Right lung (tissue), 5 donors: Measurements from ENCODE around the gene DNAL1. TPM values are rescaled to one million over a fixed set of nuclear protein-coding genes. Genes with fewer than 3 reads are reported as not detected.
"Not testable (repeated sequence)": the region's sequence is repeated elsewhere in the genome, so short reads cannot be mapped to it uniquely, and the experiment has no call there.

Experiments
- DNase-seq, 2 donors: peaks; one replicate each; pipeline ENCODE4 v3.0.0-alpha.2; 2013
- polyA plus RNA-seq, 5 donors: library from polyadenylated mRNA; unstranded; fragments of 120-200 nt; gene quantifications; one replicate each; pipeline versions ENCODE4 v1.2.1 to v1.2.3, GENCODE V29; 2013; ENCODE audit warnings: inconsistent platforms in 1 of 5, low replicate concordance in 1 of 5; ENCODE audit not compliant: insufficient read length in 5 of 5, insufficient read depth in 1 of 5

DNAL1 gene
- polyA plus RNA-seq, 5 donors: 11.8 to 24.9 (median 19.0) TPM

DNA sequence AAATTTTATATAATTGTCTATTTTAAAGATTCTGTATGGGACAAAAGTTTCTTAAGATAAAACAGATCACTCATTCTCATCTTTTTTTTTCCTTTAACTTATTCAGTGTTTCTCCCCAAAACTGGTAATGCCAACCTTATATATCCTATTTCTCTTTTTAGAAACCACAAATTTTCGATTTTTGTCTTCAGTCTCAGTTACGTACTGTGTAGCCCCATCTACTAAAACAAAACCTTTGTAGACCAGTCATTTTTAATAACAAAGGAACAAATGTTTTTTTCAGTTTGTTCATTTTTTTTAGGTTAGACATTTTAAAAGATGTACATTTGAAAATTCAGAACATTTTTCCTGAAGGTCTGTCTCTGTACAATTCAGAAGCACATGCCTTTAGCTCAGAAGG, 51.2 kb downstream of the DNAL1 start:
- no peak for DNase-seq

- no peak for DNase-seq
Observed at GRCh38 chr14:73696466-73697400, 51.9 kb downstream of the DNAL1 start.

DNA sequence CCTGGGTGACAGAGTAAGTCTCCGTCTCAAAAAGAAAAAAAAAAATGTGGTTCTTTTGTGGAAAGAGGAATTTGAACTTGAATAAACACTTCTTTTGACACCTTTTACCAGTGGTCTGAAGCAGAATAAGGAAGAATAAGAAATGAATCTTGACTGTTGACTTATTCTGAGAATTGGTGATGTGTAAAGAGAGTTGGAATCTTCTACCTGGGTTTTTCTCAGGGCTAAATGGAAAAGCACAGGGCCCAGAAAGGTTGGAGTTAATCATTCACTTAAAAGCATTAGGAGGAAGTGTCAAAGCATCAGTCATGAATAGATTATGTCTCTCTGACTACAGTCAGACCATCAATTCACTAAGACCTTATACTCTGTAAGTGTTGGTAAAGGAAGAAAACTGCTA, 55.5 kb downstream of the DNAL1 start:
- no peak for DNase-seq

GRCh38 chr14:73708076-73708475, 63.3 kb downstream of the DNAL1 start:
- not testable (repeated sequence) for DNase-seq

- DNase-seq: no peak
Observed at GRCh38 chr14:73709904-73710469, 65.2 kb downstream of the DNAL1 start.

GRCh38 chr14:73710737-73711136, 66.0 kb downstream of the DNAL1 start:
- DNase-seq: no peak

- no peak for DNase-seq
Observed at GRCh38 chr14:73712071-73712506, 67.3 kb downstream of the DNAL1 start.

DNA sequence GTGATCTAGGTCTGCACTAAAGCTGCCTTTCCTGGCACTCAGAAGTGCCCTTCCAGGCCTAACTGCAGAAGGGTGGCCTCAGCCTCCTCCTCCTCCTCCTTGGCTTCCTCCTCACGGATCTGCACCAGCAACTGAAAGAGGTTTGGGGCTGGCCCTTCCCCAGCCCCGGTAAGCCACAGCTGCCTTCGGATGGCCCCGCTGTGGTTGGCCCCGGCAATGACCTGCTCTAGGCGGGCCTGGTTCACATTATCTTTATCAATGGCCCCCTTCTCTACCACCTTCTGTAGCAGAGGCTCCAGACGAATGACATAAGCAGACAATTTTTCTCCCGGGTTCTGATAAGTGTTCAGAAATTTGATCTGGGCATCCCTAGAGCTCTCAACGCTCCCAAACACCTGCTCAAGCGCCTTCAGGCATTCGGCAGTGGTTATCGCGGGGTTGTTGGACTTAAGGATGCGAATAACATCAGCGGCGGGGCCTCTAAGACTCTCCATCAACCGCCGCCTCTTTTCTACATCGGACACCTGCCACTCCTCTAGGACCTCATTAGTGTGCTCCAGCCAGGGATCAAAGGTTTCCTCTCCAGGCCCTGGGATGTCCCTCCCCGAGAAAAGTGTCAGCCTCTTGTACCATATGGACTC, 67.9 kb downstream of the DNAL1 start:
- DNase-seq: no peak

DNA sequence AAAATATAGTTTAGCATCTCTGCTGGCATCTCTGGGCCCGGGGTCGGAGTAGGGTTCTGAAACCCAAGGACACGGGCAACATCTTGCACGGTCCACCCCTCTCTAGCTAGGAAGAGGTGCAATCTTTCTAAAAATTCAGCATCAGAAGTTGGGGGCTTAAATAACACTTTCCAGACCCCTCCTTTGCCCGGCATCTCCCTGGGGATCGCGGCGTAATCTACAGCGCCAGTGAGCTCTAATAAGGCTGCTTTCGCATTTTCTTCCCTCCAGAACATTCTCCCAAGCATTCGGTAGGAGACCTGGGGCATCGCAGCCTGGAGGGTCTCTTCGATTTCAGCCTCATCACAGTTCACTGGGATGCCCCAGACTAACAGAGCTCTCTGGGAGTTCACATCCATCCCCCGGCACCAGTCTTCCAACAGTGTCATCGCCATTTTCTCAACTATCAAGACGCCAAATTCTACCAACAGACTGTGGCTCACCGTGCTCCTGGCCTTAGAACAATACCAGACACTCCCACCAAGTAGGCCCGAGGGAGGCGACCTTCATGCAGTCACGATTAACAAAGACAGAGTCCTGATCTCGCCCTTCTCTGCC, 68.5 kb downstream of the DNAL1 start:
- DNase-seq: no peak

- peak; percentile 85 to 87 for DNase-seq
Observed at GRCh38 chr14:73713803-73714655, 69.2 kb downstream of the DNAL1 start, which contains the start of gene PNMA1. Gene PNMA1, minus strand, starts transcription at chr14:73714384. Its CDS starts 745 bp downstream, at chr14:73713639.

DNA sequence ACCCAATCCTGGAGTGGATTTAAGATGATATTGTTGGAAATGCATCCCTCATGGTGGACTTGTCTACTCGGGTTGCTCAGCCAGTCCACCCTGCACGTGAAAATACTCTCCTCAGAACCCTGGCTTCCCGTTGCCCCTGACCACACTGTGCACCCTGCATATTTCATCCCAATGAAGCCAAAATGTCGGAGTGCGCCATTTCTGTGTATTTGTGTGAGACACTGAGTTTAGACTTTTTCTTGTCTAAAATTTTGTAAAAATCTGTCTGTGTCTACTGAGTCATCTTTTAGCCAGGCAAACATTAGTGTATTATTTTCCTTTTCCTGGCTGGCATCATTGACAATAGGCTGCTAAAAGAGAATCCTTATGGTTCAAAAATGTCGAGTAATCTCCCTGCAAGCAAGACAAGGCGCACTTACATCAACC, 69.9 kb downstream of the DNAL1 start:
- no peak for DNase-seq

DNA sequence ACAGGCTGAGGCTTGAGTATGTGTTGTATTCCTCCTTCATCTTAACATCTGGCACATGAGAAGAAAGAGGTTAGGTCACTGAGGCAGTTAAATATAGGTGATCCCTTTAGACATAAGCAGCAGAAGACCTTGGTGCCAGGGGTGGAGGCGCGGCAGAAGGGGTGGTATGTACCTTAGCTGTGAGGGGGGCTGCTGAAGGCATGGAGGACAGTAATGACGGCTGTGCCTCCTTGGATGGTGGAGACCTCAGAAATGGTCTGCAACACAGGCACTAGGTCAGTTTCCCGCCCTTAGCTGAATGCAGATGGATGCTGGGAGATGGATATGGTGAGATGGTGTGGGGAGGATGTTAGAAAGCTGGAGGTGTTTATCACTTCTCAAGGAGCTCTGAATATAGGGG, 70.9 kb downstream of the DNAL1 start:
- no peak for DNase-seq

DNA sequence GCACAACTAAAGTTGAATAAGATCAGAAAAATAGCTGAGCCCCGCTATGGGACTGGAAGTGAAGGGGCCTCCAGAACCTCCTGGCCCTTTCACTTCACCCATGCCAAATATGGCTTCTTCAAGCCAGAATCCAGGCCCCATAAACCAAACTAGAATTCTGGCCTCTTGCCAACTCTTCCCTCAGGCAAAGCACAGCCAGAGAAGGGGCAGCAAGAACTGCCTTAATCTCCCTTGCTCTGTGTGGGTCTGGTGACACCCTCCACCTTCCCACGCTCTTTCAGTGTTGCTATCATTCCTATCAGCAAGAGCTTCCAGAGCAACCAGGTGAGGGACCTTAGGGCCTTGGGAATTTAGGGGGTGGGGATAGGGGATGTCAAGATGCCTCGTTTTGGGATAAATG, 72.5 kb downstream of the DNAL1 start:
- DNase-seq: no peak

DNA sequence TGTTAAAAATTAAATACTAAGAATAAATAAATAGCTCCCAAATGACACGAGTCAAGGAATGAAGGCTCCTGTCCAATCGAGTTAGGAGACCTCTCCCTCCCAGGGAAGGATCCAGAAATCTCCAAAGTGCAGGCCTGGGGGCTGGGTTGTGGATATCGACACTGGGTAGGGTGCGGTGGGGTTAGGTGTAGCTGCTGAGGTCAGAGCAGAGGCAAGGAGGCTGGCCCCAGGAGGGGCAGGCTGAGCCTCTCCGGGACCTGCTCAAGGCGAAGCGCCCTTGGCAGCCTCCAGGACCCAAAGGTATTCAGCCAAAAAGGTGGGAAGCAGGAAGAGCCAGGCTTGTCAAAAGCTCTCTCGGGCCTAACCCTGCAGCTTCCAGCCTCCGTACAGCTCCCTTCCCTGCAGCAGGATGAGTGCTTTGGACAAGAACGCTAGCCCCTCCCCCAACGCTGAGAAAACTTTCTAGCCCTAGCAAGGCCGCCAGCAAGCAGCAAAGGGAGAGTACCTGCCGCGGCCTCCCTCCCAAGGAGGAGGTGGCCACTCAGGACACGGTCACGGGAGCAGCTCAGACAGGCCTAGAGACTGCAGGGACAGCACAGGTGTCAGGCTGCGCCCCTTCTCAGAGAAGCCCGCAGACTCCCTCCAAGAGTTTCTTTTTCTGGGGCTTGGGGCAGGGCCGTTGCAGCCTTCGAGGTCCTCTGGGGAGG, 73.1 kb downstream of the DNAL1 start:
- no peak for DNase-seq

- peak in 1 of 2 donors; percentile 64 for DNase-seq
Observed at GRCh38 chr14:73718418-73719251, 73.8 kb downstream of the DNAL1 start.

GRCh38 chr14:73719361-73719760, 74.6 kb downstream of the DNAL1 start:
- DNase-seq: no peak

DNA sequence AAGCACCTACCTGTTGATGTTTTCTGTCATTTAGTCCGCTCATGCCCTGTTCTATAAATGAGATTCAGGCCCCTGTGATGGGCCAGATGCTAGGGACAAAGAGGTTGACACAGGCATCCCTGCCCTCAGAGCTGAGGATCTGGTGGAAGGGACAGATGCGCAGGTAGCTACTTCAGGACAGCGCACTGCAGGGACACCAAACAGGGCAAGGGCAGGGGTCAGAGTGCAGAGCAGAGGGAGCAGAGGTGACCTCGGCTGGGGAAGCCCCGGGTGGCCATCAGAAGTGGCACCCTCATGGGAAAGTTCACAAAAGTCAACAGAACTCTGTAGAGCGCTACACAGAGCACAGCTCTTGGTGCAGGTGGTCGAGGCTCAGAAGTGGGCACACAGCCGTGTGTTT, 75.0 kb downstream of the DNAL1 start:
- no peak for DNase-seq

DNA sequence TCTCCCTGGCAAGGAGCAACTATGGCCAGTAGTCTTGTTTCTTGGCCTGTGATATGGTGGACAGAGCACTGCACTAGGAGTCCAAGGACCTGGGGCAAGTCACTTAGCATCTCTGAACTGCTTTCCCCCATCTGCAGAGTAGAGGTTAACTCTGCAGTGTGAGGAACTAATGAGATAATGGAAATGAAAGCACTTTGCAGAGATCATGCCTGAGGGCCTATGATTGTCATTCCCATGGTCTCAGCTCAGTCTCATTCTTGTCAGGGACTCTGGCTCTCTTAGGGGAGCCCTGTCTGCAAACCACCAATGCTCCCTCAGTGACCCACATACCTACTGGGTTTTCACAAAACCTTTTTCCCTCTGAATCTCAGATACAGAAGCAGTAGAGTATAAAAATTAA, 75.8 kb downstream of the DNAL1 start:
- no peak for DNase-seq

GRCh38 chr14:73721101-73721821, 76.5 kb downstream of the DNAL1 start:
- no peak for DNase-seq
